CD4-positive, alpha-beta memory T cell (primary cell): ENCODE data around the gene SAMD11. TPM values are rescaled to one million over a fixed set of nuclear protein-coding genes. Genes with fewer than 3 reads are reported as not detected.
A peak's percentile ranks its signal among the peaks of the same experiment; 100 is the strongest.

Experiments
- CTCF ChIA-PET: fragments of 350-600 bp; sonication (Branson Sonifier 250); formaldehyde crosslinking; loops from one replicate; lab custom pipeline; 2021; ENCODE audit warnings: inconsistent platforms; ENCODE audit not compliant: partially characterized antibody; lab: Charles Lee
- POLR2A ChIA-PET: fragments of 350-600 bp; sonication (Branson Sonifier 250); formaldehyde crosslinking; loops from one replicate; lab custom pipeline; 2021; ENCODE audit not compliant: partially characterized antibody; lab: Charles Lee
- DNase-seq, 5 donors: peaks; one replicate each; pipeline versions ENCODE4 v3.0.0 to v3.0.0-alpha.2; 2020 to 2022; ENCODE audit warnings: mixed read lengths in 1 of 5
- H3K27ac ChIP-seq: one replicate; pipeline ENCODE4 v1.7.0; 2013; ENCODE audit warnings: low read depth, low read length
- H3K27me3 ChIP-seq: 2 replicates; pipeline ENCODE4 v1.7.0; 2013; ENCODE audit warnings: mild to moderate bottlenecking, low read length, moderate library complexity; ENCODE audit not compliant: insufficient read depth
- H3K36me3 ChIP-seq: 2 replicates; pipeline ENCODE4 v1.7.0; 2013; ENCODE audit warnings: mild to moderate bottlenecking, low read length, moderate library complexity; ENCODE audit not compliant: insufficient read depth
- H3K4me1 ChIP-seq: 2 replicates; pipeline ENCODE4 v1.7.0; 2013; ENCODE audit warnings: mild to moderate bottlenecking, low read length, moderate library complexity; ENCODE audit not compliant: insufficient read depth
- H3K4me3 ChIP-seq, 2 donors: one replicate each; pipeline ENCODE4 v1.7.0; 2013; ENCODE audit warnings: low read length in 2 of 2, mild to moderate bottlenecking in 1 of 2
- H3K9me3 ChIP-seq, 2 donors: one replicate each; pipeline ENCODE4 v1.7.0; 2013; ENCODE audit warnings: low read length in 2 of 2, control low read depth in 1 of 2; ENCODE audit not compliant: control insufficient read depth in 1 of 2
- H3K27ac Mint-ChIP-seq, 7 donors: one replicate each; pipeline ENCODE4 v1.8.0; 2020 to 2021; ENCODE audit warnings: mixed read lengths in 7 of 7, mild to moderate bottlenecking in 6 of 7, inconsistent platforms in 3 of 7, moderate library complexity in 3 of 7
- H3K27me3 Mint-ChIP-seq, 2 donors: one replicate each; pipeline ENCODE4 v1.8.0; 2020 to 2021; ENCODE audit warnings: mixed read lengths in 2 of 2
- H3K36me3 Mint-ChIP-seq, 2 donors: one replicate each; pipeline ENCODE4 v1.8.0; 2020 to 2021; ENCODE audit warnings: mixed read lengths in 2 of 2, inconsistent platforms in 1 of 2, mild to moderate bottlenecking in 1 of 2
- H3K4me1 Mint-ChIP-seq, 4 donors: one replicate each; pipeline ENCODE4 v1.8.0; 2020 to 2021; ENCODE audit warnings: mixed read lengths in 4 of 4, mild to moderate bottlenecking in 1 of 4
- H3K4me3 Mint-ChIP-seq, 8 donors: one replicate each; pipeline ENCODE4 v1.8.0; 2020 to 2021; ENCODE audit warnings: mixed read lengths in 8 of 8, mild to moderate bottlenecking in 7 of 8, moderate library complexity in 6 of 8, inconsistent platforms in 3 of 8
- H3K9me3 Mint-ChIP-seq, 8 donors: one replicate each; pipeline ENCODE4 v1.8.0; 2020 to 2021; ENCODE audit warnings: mixed read lengths in 8 of 8, mild to moderate bottlenecking in 5 of 8, inconsistent platforms in 3 of 8, moderate library complexity in 1 of 8
- intact Hi-C: fragments of 100-400 bp; cut with micrococcal nuclease; formaldehyde crosslinking; loops from one replicate; pipeline ENCODE4 v1.15.1; 2023
- polyA plus RNA-seq, 2 donors: library from polyadenylated mRNA; unstranded; fragments of 300-500 nt; fragmentation: Illumina TruSeq; gene quantifications; one replicate each; pipeline ENCODE4 v1.2.3, GENCODE V29; 2021
- total RNA-seq, 2 experiments: library from RNA; stranded (reverse); gene quantifications; one replicate each; pipeline ENCODE4 v1.2.3, GENCODE V29; 2021

Gene SAMD11
- total and polyA plus RNA-seq, 4 experiments from 2014 or later: 0.10 TPM; not detected in 3

GRCh38 chr1:966704-967300 lies 43.1 kb downstream of the SAMD11 start:
- H3K4me3 ChIP-seq: peak overlapping the region; percentile 47 to 67
- ChIA-PET CTCF (interaction anchor here (0.9 to 1.7 kb wide), 4 partner anchors 8 to 97 kb away, joined by 3 to 9 read pairs (median 5); partner anchors contain the start of gene NOC2L), POLR2A (interaction anchor here (0.7 to 1.3 kb wide), 8 partner anchors 8 to 382 kb away, joined by 3 to 11 read pairs (median 6); partner anchors contain the start of genes ISG15 and NOC2L)
- intact Hi-C loops: no loop called here
- no peaks in the 10 kb centered on the region for H3K36me3 ChIP-seq
- H3K9me3 ChIP-seq: no peaks in the 10 kb centered on the region
- H3K9me3 Mint-ChIP-seq: no peaks in the 10 kb centered on the region
- H3K4me1 Mint-ChIP-seq: peaks cover 0 to 14% (median 3%) of the 10 kb centered on the region in 4 donors
- H3K27ac Mint-ChIP-seq: peak overlapping the region in 3 of 7 donors; percentile 41 to 53 (median 52)
- H3K4me3 Mint-ChIP-seq: peak overlapping the region; percentile 76 to 91 (median 81)
- peak overlapping the region; percentile 67 for H3K27ac ChIP-seq
- no peaks in the 10 kb centered on the region for H3K36me3 Mint-ChIP-seq
- DNase-seq: peak; percentile 53 to 79 (median 61)
- H3K4me1 ChIP-seq: peaks cover 18% of the 10 kb centered on the region
- no peaks in the 10 kb centered on the region for H3K27me3 ChIP-seq
- peaks cover 1 to 2% of the 10 kb centered on the region in 2 donors for H3K27me3 Mint-ChIP-seq

- H3K4me3 Mint-ChIP-seq: peak overlapping the region in 3 of 8 donors; percentile 13 to 31 (median 26)
- CTCF ChIA-PET: interaction anchor here (1.5 to 1.7 kb wide), 2 partner anchors 8 to 62 kb away, joined by 7 to 9 read pairs; no protein-coding TSS in a partner anchor
- no peak overlapping the region for H3K27ac Mint-ChIP-seq
- DNase-seq: no peak
- H3K27me3 Mint-ChIP-seq: peaks cover 1 to 2% of the 10 kb centered on the region in 2 donors
- Histone ChIP-seq H3K9me3 (no peaks in the 10 kb centered on the region), H3K4me3 (peak overlapping the region in 1 of 2 donors; percentile 67), H3K4me1 (peaks cover 18% of the 10 kb centered on the region), H3K36me3 (no peaks in the 10 kb centered on the region), H3K27ac (no peak overlapping the region), H3K27me3 (no peaks in the 10 kb centered on the region)
- POLR2A ChIA-PET: interaction anchor here (0.6 to 1.3 kb wide), 6 partner anchors 8 to 93 kb away, joined by 3 to 11 read pairs (median 8); partner anchors contain the start of genes ISG15 and NOC2L
- no peaks in the 10 kb centered on the region for H3K9me3 Mint-ChIP-seq
- H3K36me3 Mint-ChIP-seq: no peaks in the 10 kb centered on the region
- intact Hi-C loops: no loop called here
- peaks cover 0 to 14% (median under 1%) of the 10 kb centered on the region in 4 donors for H3K4me1 Mint-ChIP-seq
These were observed 44.0 kb downstream of the SAMD11 start for GRCh38 chr1:967466-968343.

- Mint-ChIP-seq H3K9me3 (no peaks in the 10 kb centered on the region), H3K4me3 (peak overlapping the region in 2 of 8 donors; percentile 27 to 50), H3K36me3 (no peaks in the 10 kb centered on the region), H3K4me1 (peaks cover 0 to 14% (median under 1%) of the 10 kb centered on the region in 4 donors), H3K27ac (peak overlapping the region in 1 of 7 donors; percentile 59), H3K27me3 (peaks cover 1 to 2% of the 10 kb centered on the region in 2 donors)
- CTCF ChIA-PET: interaction anchor here (1.8 kb wide), 1 partner anchor 15 kb away, joined by 4 read pairs; no protein-coding TSS in a partner anchor
- POLR2A ChIA-PET: no interaction called here
- Histone ChIP-seq H3K27ac (no peak overlapping the region), H3K9me3 (no peaks in the 10 kb centered on the region), H3K27me3 (no peaks in the 10 kb centered on the region), H3K4me1 (peaks cover 18% of the 10 kb centered on the region), H3K36me3 (no peaks in the 10 kb centered on the region), H3K4me3 (no peak overlapping the region)
- intact Hi-C loops: no loop called here
- DNase-seq: no peak
These were observed 45.6 kb downstream of the SAMD11 start for GRCh38 chr1:969260-969855.

GRCh38 chr1:970242-970972 lies 46.7 kb downstream of the SAMD11 start:
- Histone ChIP-seq H3K27me3 (no peaks in the 10 kb centered on the region), H3K9me3 (no peaks in the 10 kb centered on the region), H3K36me3 (no peaks in the 10 kb centered on the region), H3K4me1 (peaks cover 17% of the 10 kb centered on the region), H3K4me3 (no peak overlapping the region), H3K27ac (no peak overlapping the region)
- H3K27me3 Mint-ChIP-seq: peaks cover 1 to 2% of the 10 kb centered on the region in 2 donors
- intact Hi-C loops: no loop called here
- no peak for DNase-seq
- H3K27ac Mint-ChIP-seq: no peak overlapping the region
- CTCF ChIA-PET: interaction anchor here (1.8 kb wide), 1 partner anchor 14 kb away, joined by 4 read pairs; no protein-coding TSS in a partner anchor
- H3K4me3 Mint-ChIP-seq: no peak overlapping the region
- no peaks in the 10 kb centered on the region for H3K9me3 Mint-ChIP-seq
- H3K36me3 Mint-ChIP-seq: no peaks in the 10 kb centered on the region
- POLR2A ChIA-PET: interaction anchor here (0.9 to 1.1 kb wide), 2 partner anchors 11 to 65 kb away, joined by 3 read pairs; partner anchors contain the start of gene NOC2L
- peaks cover 0 to 14% (median under 1%) of the 10 kb centered on the region in 4 donors for H3K4me1 Mint-ChIP-seq

GRCh38 chr1:970973-971730 lies 47.4 kb downstream of the SAMD11 start:
- POLR2A ChIA-PET: interaction anchor here (1.1 kb wide), 1 partner anchor 66 kb away, joined by 3 read pairs; no protein-coding TSS in a partner anchor

More at GRCh38 chr1:970973-971730, 47.4 kb downstream of the SAMD11 start:
- CTCF ChIA-PET: interaction anchor here (1.8 kb wide), 1 partner anchor 13 kb away, joined by 4 read pairs; no protein-coding TSS in a partner anchor
- Mint-ChIP-seq H3K9me3 (no peaks in the 10 kb centered on the region), H3K4me1 (peaks cover 4 to 16% (median 5%) of the 10 kb centered on the region in 4 donors), H3K4me3 (no peak overlapping the region), H3K27me3 (peaks cover 1 to 7% of the 10 kb centered on the region in 2 donors), H3K36me3 (no peaks in the 10 kb centered on the region), H3K27ac (no peak overlapping the region)
- intact Hi-C loops: no loop called here
- no peak overlapping the region for H3K27ac ChIP-seq
- peaks cover 16% of the 10 kb centered on the region for H3K4me1 ChIP-seq
- no peaks in the 10 kb centered on the region for H3K9me3 ChIP-seq
- H3K4me3 ChIP-seq: no peak overlapping the region
- no peak for DNase-seq
- no peaks in the 10 kb centered on the region for H3K36me3 ChIP-seq
- no peaks in the 10 kb centered on the region for H3K27me3 ChIP-seq
